ENCODE results near the gene MCRS1.
"Not testable (repeated sequence)": the region's sequence is repeated elsewhere in the genome, so short reads cannot be mapped to it uniquely, and the experiment has no call there.

MCRS1 gene

DNA sequence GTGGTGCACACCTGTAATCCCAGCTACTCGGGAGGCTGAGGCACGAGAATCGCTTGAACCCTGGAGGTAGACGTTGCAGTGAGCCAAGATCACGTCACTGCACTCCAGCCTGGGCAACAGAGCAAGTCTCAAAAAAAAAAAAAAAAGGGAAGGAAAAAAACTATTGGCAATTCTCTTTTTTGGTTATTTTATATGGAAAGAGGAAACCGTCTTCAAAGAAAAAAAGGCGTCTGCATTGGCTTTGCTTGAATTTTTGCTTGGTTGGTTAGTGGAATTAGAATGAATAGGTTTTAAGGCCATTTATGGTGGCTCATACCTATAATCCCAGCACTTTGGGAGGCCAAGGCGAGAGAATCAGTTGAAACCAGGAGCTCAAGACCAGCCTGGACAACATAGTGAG is 58.3 kb downstream of the MCRS1 start:
- H3K9me3 ChIP-seq (ENCODE audit: control insufficient read depth, insufficient read depth, low read length); H3K36me3 ChIP-seq (ENCODE audit: insufficient read depth, low read length); H3K9ac ChIP-seq (ENCODE audit: low read depth, low read length); H3K4me1 ChIP-seq (ENCODE audit: insufficient read depth, low read length): not testable (repeated sequence)

Data from ES-I3 (cell line).